ENCODE results near the gene MTX1.

DNA sequence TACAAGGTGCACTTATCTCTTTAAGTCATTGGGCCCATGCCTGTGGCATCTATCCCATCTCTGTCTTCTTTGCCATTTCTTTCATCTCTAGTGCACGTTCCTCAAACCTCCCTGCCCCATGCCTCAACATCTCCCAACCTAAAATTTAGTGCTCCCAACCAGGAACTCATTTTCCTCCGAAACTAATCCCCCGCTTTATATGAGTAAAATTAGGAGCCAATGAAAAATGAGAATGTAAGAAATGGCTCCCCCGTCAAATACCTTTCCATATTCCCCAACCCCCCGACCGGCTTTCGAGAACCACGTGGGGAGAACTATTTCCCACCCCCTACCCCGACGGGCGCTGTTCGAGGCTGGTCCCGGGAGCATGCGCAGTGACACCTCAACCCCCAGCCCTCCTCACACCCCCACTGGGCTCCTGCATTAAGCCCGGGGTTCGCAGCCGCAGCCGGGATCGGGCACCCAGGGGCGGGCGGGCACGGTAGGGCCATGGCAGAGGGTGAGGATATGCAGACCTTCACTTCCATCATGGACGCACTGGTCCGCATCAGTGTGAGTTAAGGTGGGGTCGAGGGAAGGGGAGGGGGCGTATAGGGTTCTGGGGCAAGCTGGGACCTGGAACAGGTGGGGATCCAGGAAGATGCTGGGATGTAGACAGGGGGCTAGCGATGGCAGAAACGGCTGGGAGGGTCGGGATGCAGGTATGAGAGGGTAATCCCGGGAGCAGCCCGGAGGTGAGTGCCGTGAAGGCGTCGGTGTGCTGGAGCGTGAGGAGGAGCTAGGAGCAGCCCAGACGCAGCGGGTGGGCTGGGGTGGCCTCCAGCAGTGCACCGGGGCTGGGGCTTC, 34.8 kb upstream of the MTX1 start, which contains the start of gene TRIM46:
- no peak for TF ChIP-seq CTCF (optimal IDR thresholded peaks at IDR 0.05 in 1 of 3, IDR thresholded peaks at IDR 0.05 in 1 of 3, conservative IDR thresholded peaks at IDR 0.05 in 1 of 3; ENCODE audit: extremely low read depth in 1 of 3, insufficient read depth in 2 of 3, low read length in 3 of 3)
- no peak for TF ChIP-seq EZH2 (IDR thresholded peaks at IDR 0.05; ENCODE audit: low read length)

Measured in keratinocyte (primary cell).